Lower lobe of right lung (tissue), 2 donors: ENCODE measurements around the gene PHYHD1. TPM values are rescaled to one million over a fixed set of nuclear protein-coding genes. Genes with fewer than 3 reads are reported as not detected.

Experiments
- ATAC-seq, 2 donors: fragments of 200-7000 bp; cut with Tn5 transposase; one replicate each; pipeline ENCODE4 v1.9.1; 2020 to 2022; ENCODE audit warnings: mild to moderate bottlenecking in 2 of 2, moderate library complexity in 2 of 2
- DNase-seq: peaks from one replicate; pipeline ENCODE4 v3.0.0-alpha.2; 2020
- H3K27ac ChIP-seq: fragments of 200-600 bp; one replicate; pipeline ENCODE4 v1.8.0; 2022
- H3K27me3 ChIP-seq: fragments of 200-600 bp; one replicate; pipeline ENCODE4 v1.8.0; 2022; ENCODE audit warnings: low read depth
- H3K36me3 ChIP-seq: fragments of 200-600 bp; one replicate; pipeline ENCODE4 v1.8.0; 2022; ENCODE audit warnings: mild to moderate bottlenecking
- H3K4me1 ChIP-seq: fragments of 200-600 bp; one replicate; pipeline ENCODE4 v1.8.0; 2022
- H3K4me3 ChIP-seq: fragments of 200-600 bp; one replicate; pipeline ENCODE4 v1.8.0; 2022; ENCODE audit warnings: mild to moderate bottlenecking
- H3K9me3 ChIP-seq: fragments of 200-600 bp; one replicate; pipeline ENCODE4 v1.8.0; 2022
- intact Hi-C: fragments of 100-400 bp; cut with DNase I; formaldehyde crosslinking; loops from one replicate; pipeline ENCODE4 v1.11.0; 2022
- total RNA-seq: library from RNA; stranded (reverse); fragmentation: NEBNext Ultra II Directional; extraction: Animal tissue kit (Norgen Biotek cat#: 25700); gene quantifications from one replicate; pipeline ENCODE4 v1.2.1, GENCODE V29; 2021
- TF ChIP-seq, protein P1 (sequence below): fragments of 200-600 bp; IDR thresholded peaks from one replicate; pipeline ENCODE4 v1.8.0; 2022; ENCODE audit warnings: antibody characterized with exemption, mild to moderate bottlenecking
- donor health status: DM: no; HTN: yes; CAD: no; lungs with severe emphysema.

Gene PHYHD1
- total RNA-seq, 1 donor from 2014 or later: 39.8 TPM

DNA sequence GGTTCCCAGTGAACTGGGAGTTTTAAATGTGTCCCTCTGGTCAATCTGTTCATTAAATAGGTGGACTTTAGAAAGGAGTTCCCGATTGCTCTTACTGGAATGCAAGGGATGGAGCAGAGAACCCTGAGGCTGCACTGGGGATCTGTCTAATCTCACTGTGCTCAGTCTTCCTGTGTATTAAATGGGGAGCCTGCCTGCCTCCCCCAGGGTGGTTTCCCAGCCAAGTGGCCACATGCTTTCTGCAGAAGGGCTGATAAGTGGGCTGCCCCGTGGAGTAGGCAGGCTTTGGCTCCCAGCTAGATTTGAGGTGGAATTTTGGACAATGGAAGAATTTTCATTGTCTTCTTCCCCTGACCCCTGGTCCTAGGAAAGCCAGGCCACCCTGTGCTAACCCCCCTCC, 14.0 kb upstream of the PHYHD1 start:
- intact Hi-C loops: no loop called here
- Histone ChIP-seq H3K27me3 (no peaks in the 10 kb centered on the region), H3K9me3 (no peaks in the 10 kb centered on the region), H3K4me1 (peaks cover 36% of the 10 kb centered on the region), H3K27ac (no peak overlapping the region), H3K36me3 (peaks cover 49% of the 10 kb centered on the region), H3K4me3 (no peak overlapping the region)
- ATAC-seq: no peak
- TF ChIP-seq, protein P1, sequence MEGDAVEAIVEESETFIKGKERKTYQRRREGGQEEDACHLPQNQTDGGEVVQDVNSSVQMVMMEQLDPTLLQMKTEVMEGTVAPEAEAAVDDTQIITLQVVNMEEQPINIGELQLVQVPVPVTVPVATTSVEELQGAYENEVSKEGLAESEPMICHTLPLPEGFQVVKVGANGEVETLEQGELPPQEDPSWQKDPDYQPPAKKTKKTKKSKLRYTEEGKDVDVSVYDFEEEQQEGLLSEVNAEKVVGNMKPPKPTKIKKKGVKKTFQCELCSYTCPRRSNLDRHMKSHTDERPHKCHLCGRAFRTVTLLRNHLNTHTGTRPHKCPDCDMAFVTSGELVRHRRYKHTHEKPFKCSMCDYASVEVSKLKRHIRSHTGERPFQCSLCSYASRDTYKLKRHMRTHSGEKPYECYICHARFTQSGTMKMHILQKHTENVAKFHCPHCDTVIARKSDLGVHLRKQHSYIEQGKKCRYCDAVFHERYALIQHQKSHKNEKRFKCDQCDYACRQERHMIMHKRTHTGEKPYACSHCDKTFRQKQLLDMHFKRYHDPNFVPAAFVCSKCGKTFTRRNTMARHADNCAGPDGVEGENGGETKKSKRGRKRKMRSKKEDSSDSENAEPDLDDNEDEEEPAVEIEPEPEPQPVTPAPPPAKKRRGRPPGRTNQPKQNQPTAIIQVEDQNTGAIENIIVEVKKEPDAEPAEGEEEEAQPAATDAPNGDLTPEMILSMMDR: no peak
- no peak for DNase-seq

- H3K36me3 ChIP-seq: peaks cover 49% of the 10 kb centered on the region
Observed at GRCh38 chr9:128908372-128908771, 12.4 kb upstream of the PHYHD1 start.

DNA sequence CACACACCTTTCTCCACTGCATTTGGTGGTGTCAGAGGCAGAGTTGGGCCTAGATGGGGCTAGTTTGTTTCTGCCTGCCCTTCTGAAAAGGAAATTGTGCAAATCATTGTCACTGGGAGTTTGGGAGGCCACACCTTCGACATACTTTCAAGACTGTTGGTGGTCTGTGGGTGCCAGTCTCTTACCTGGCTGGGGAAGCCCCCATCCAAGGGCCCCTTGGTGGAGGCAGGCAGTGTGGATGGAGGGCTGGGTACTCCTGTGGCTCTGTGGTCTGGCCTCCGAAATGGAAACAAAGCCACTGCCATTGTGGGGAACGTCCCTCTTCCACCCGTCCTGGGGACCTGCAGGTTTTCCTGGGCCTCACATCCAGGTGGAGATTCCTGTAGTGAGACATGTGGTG, 10.9 kb upstream of the PHYHD1 start:
- peaks cover 49% of the 10 kb centered on the region for H3K4me1 ChIP-seq
- DNase-seq (no peak), ATAC-seq (no peak)
- no peaks in the 10 kb centered on the region for H3K9me3 ChIP-seq
- H3K27me3 ChIP-seq: no peaks in the 10 kb centered on the region
- TF ChIP-seq, protein P1: no peak
- intact Hi-C loops: no loop called here
- H3K27ac ChIP-seq: peak overlapping the region; percentile 86
- H3K4me3 ChIP-seq: no peak overlapping the region
- peaks cover 54% of the 10 kb centered on the region for H3K36me3 ChIP-seq

More at GRCh38 chr9:128908372-128908771, 12.4 kb upstream of the PHYHD1 start:
- no peak for ATAC-seq
- intact Hi-C loops: no loop called here
- H3K4me1 ChIP-seq: peaks cover 39% of the 10 kb centered on the region
- H3K9me3 ChIP-seq: no peaks in the 10 kb centered on the region
- no peak for DNase-seq
- no peak overlapping the region for H3K27ac ChIP-seq
- TF ChIP-seq, protein P1: no peak
- H3K27me3 ChIP-seq: no peaks in the 10 kb centered on the region
- no peak overlapping the region for H3K4me3 ChIP-seq

DNA sequence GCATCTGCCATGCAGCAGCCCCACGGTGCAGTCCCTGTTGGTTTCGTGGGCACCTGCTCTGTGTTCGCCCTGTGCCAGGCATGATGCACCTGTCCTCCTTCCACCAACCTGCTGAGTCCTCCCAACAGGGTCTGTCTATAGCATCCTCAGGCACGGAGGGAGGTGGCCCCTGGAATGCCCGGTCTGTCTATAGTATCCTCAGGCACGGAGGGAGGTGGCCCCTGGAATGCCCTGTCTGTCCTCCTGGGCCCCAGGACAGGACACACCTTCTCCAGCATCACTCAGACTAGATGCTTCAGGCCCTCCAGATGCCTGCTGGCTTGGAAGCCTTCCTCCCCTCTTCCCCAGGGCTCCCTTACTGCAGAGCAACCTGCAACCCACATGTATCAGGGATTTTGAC, 9.9 kb upstream of the PHYHD1 start:
- ATAC-seq (no peak), DNase-seq (peak; percentile 45)
- Histone ChIP-seq H3K4me3 (no peak overlapping the region), H3K4me1 (peaks cover 57% of the 10 kb centered on the region), H3K27ac (peak overlapping the region; percentile 86), H3K36me3 (peaks cover 57% of the 10 kb centered on the region), H3K27me3 (no peaks in the 10 kb centered on the region), H3K9me3 (no peaks in the 10 kb centered on the region)
- TF ChIP-seq, protein P1: no peak
- intact Hi-C loops: no loop called here

- DNase-seq (peak; percentile 74), ATAC-seq (peak; percentile 43 to 45)
- peak overlapping the region; percentile 86 for H3K27ac ChIP-seq
Observed at GRCh38 chr9:128911529-128912035, 9.2 kb upstream of the PHYHD1 start.

More at GRCh38 chr9:128911529-128912035, 9.2 kb upstream of the PHYHD1 start:
- Histone ChIP-seq H3K36me3 (peaks cover 63% of the 10 kb centered on the region), H3K27me3 (no peaks in the 10 kb centered on the region), H3K9me3 (no peaks in the 10 kb centered on the region), H3K4me3 (no peak overlapping the region), H3K4me1 (peaks cover 64% of the 10 kb centered on the region)
- TF ChIP-seq, protein P1: no peak
- intact Hi-C loops: no loop called here
